Measurements from ENCODE around the gene ACBD4. TPM values are rescaled to one million over a fixed set of nuclear protein-coding genes. Genes with fewer than 3 reads are reported as not detected.
A peak's percentile ranks its signal among the peaks of the same experiment; 100 is the strongest.

ACBD4 gene
- total and polyA plus RNA-seq, 2 of the 13 experiments (the other 11 are each of a cell fraction or from before 2014, with no cell fraction given) = 16.1 to 26.9 TPM

- TF ChIP-seq ZBTB44 (CRISPR knock-in tag; IDR thresholded peaks at IDR 0.05) = no peak
- peak; percentile 55; the same call in 1 of the 2 replicates for TF ChIP-seq MYPOP (CRISPR knock-in tag; IDR thresholded peaks at IDR 0.05)
- TF ChIP-seq TARDBP (CRISPR knock-in tag; IDR thresholded peaks at IDR 0.05) = peak; percentile 24; the same call in 1 of the 2 replicates
- no peak for TF ChIP-seq ZNF549 (CRISPR knock-in tag; IDR thresholded peaks at IDR 0.05)
- no peak for TF ChIP-seq CEBPB (IDR thresholded peaks at IDR 0.05; ENCODE audit: borderline replicate concordance, low read depth, low read length)
- 0 out of 2 replicates have a peak, but pooled peaks have one; percentile 70 for TF ChIP-seq ZNF772 (CRISPR knock-in tag; IDR thresholded peaks at IDR 0.05)
- TF ChIP-seq ZNF703 (CRISPR knock-in tag; IDR thresholded peaks at IDR 0.05; ENCODE audit: borderline replicate concordance) = no peak
- TF ChIP-seq ZFY (CRISPR knock-in tag; IDR thresholded peaks at IDR 0.05) = peak; percentile 89
- no peak for TF ChIP-seq ZNF512B (CRISPR knock-in tag; IDR thresholded peaks at IDR 0.05; ENCODE audit: borderline replicate concordance)
- TF ChIP-seq PHB2 (IDR thresholded peaks at IDR 0.05; ENCODE audit: partially characterized antibody) = no peak
- TF ChIP-seq CHD4 (IDR thresholded peaks at IDR 0.05; ENCODE audit: borderline replicate concordance, low read length) = no peak; the same call in 1 of the 2 replicates
- TF ChIP-seq DNMT3B (CRISPR knock-in tag; conservative IDR thresholded peaks at IDR 0.05) = no peak
- peak; percentile 37; the same call in 1 of the 2 replicates for TF ChIP-seq ZNF280D (CRISPR knock-in tag; IDR thresholded peaks at IDR 0.05)
- no peak for TF ChIP-seq TFE3 (CRISPR knock-in tag; IDR thresholded peaks at IDR 0.05)
- TF ChIP-seq ATM (IDR thresholded peaks at IDR 0.05; ENCODE audit: borderline replicate concordance) = no peak
- peak; percentile 60 for TF ChIP-seq GATAD2A (CRISPR knock-in tag; IDR thresholded peaks at IDR 0.05)
- peak; percentile 87; the same call in 1 of the 2 replicates for TF ChIP-seq ZSCAN21 (CRISPR knock-in tag; IDR thresholded peaks at IDR 0.05; ENCODE audit: borderline replicate concordance)
Observed at GRCh38 chr17:45132572-45133463, 2.7 kb upstream of the ACBD4 start (continued).
